Measurements from ENCODE around the gene ST3GAL4. TPM values are rescaled to one million over a fixed set of nuclear protein-coding genes. Genes with fewer than 3 reads are reported as not detected.
A peak's percentile ranks its signal among the peaks of the same experiment; 100 is the strongest.

ST3GAL4 gene
- total and polyA plus RNA-seq, 9 of the 15 experiments (the other 6 are each of a cell fraction or from before 2014, with no cell fraction given), result 0.27 to 22.9 (median 10.5) TPM

- TF ChIP-seq ZNF785 (CRISPR knock-in tag; IDR thresholded peaks at IDR 0.05), result no peak
- no peak for TF ChIP-seq TEAD4 (IDR thresholded peaks at IDR 0.05; ENCODE audit: low read length)
- TF ChIP-seq TEAD4 (CRISPR knock-in tag; IDR thresholded peaks at IDR 0.05; ENCODE audit: borderline replicate concordance), result no peak
- TF ChIP-seq ZNF324 (CRISPR knock-in tag; IDR thresholded peaks at IDR 0.05), result no peak
Observed at GRCh38 chr11:126362879-126363655, 7.6 kb downstream of the ST3GAL4 start (continued).

- no peaks in the 10 kb centered on the region for H3K27me3 ChIP-seq (ENCODE audit: control insufficient read depth in 2 of 2, insufficient read depth in 2 of 2, low read length in 2 of 2)
- no peak for FAIRE-seq
- ChIA-PET CTCF (ENCODE audit: low intra/inter-chr PET ratio) (no interaction called here), POLR2A (interaction anchor here (0.6 to 1.3 kb wide), 4 partner anchors 9 to 736 kb away, joined by 3 to 5 read pairs (median 4); partner anchors contain the start of gene ST3GAL4)
- BruUV-seq (replicated peaks), result no TSS peak
- intact Hi-C loops (cut with micrococcal nuclease) (no loop called here), in situ Hi-C loops (cut with MboI) (no loop called here)
- H4K20me1 ChIP-seq (replicated peaks; ENCODE audit: control insufficient read depth, insufficient read depth, low read length), result peaks cover 18% of the 10 kb centered on the region; the same call in 1 of the 2 replicates
- no peak overlapping the region for H3K4me3 ChIP-seq
- no peak overlapping the region for H3K27ac ChIP-seq (ENCODE audit: extremely low read depth, low read depth, low read length)
- H3K4me2 ChIP-seq (ENCODE audit: insufficient read depth, low read length), result no peak overlapping the region
- H3K36me3 ChIP-seq (ENCODE audit: control insufficient read depth, insufficient read depth, low read length), result no peaks in the 10 kb centered on the region
- no peak for DNase-seq (ENCODE audit: extremely low read depth in 1 of 4, low spot score in 3 of 4)
- no peaks in the 10 kb centered on the region for H3K9me3 ChIP-seq (replicated peaks; ENCODE audit: control insufficient read depth, insufficient read depth, low read depth, low read length)
- no peak overlapping the region for H2AFZ ChIP-seq (ENCODE audit: low read depth, low read length)
- no peak for ATAC-seq
- peak overlapping the region in 1 of 2 experiments; percentile 61; a peak in 1 of 4 replicates for H3K9ac ChIP-seq (ENCODE audit: insufficient read depth in 1 of 2, low read depth in 2 of 2, low read length in 2 of 2)
- no peaks in the 10 kb centered on the region for H3K9me1 ChIP-seq (ENCODE audit: control insufficient read depth, insufficient read depth, low read length)
- peaks cover 6 to 16% of the 10 kb centered on the region in 2 experiments; a peak in 4 of 5 replicates for H3K4me1 ChIP-seq (replicated peaks in 1 of 2; ENCODE audit: control insufficient read depth in 2 of 2, insufficient read depth in 2 of 2, low read length in 2 of 2)
- H3K79me2 ChIP-seq (ENCODE audit: control insufficient read depth, insufficient read depth, low read length), result no peaks in the 10 kb centered on the region
- WGBS (ENCODE audit: insufficient coverage, low coverage, missing lambda C conversion rate), result 67% methylated on average over 6 of the region's 10 CpGs
- TF ChIP-seq VEZF1 (CRISPR knock-in tag; IDR thresholded peaks at IDR 0.05), result no peak
- no peak for TF ChIP-seq TEAD4 (IDR thresholded peaks at IDR 0.05; ENCODE audit: low read length)
- TF ChIP-seq TEAD4 (CRISPR knock-in tag; IDR thresholded peaks at IDR 0.05; ENCODE audit: borderline replicate concordance), result no peak
- TF ChIP-seq NRF1 (conservative IDR thresholded peaks at IDR 0.05 in 1 of 2, IDR thresholded peaks at IDR 0.05 in 1 of 2), result no peak
- TF ChIP-seq ZBTB40 (IDR thresholded peaks at IDR 0.05), result no peak
- no peak for TF ChIP-seq ZBTB40 (CRISPR knock-in tag; IDR thresholded peaks at IDR 0.05)
- TF ChIP-seq ZNF133 (CRISPR knock-in tag; IDR thresholded peaks at IDR 0.05), result no peak
Observed at GRCh38 chr11:126363706-126364248, 8.3 kb downstream of the ST3GAL4 start.

All from K562 (cell line).